ENCODE data around the gene FCHO1.
"Not testable (repeated sequence)": the region's sequence is repeated elsewhere in the genome, so short reads cannot be mapped to it uniquely, and the experiment has no call there.

Gene FCHO1

GRCh38 chr19:17795495-17795856, 44.2 kb downstream of the FCHO1 start:
- no peak for DNase-seq

GRCh38 chr19:17796013-17796837, 44.9 kb downstream of the FCHO1 start:
- no peak for DNase-seq

GRCh38 chr19:17796838-17797423, 45.7 kb downstream of the FCHO1 start:
- DNase-seq: no peak

GRCh38 chr19:17797424-17798201, 46.3 kb downstream of the FCHO1 start:
- DNase-seq: no peak

- not testable (repeated sequence) for DNase-seq
Measured at GRCh38 chr19:17798599-17798998, 47.3 kb downstream of the FCHO1 start.

- no peak for DNase-seq
Measured at GRCh38 chr19:17802137-17802858, 51.0 kb downstream of the FCHO1 start.

- no peak for DNase-seq
Measured at GRCh38 chr19:17803264-17803896, 52.1 kb downstream of the FCHO1 start.

- DNase-seq: no peak
Measured at GRCh38 chr19:17805427-17805826, 54.1 kb downstream of the FCHO1 start.

- no peak for DNase-seq
Measured at GRCh38 chr19:17806945-17807344, 55.7 kb downstream of the FCHO1 start.

- DNase-seq: no peak
Measured at GRCh38 chr19:17807731-17808316, 56.5 kb downstream of the FCHO1 start.

- DNase-seq: no peak
Measured at GRCh38 chr19:17811103-17811502, 59.8 kb downstream of the FCHO1 start.

GRCh38 chr19:17811681-17812080, 60.4 kb downstream of the FCHO1 start:
- DNase-seq: no peak

GRCh38 chr19:17812099-17812498, 60.8 kb downstream of the FCHO1 start:
- DNase-seq: no peak

GRCh38 chr19:17817668-17818363, 66.5 kb downstream of the FCHO1 start:
- DNase-seq: no peak

- no peak for DNase-seq
Measured at GRCh38 chr19:17821190-17821589, 69.9 kb downstream of the FCHO1 start, which contains the start of gene INSL3. INSL3 (minus strand) TSS chr19:17821519; CDS start chr19:17821506, 13 bp downstream.

GRCh38 chr19:17824339-17824738, 73.1 kb downstream of the FCHO1 start:
- DNase-seq: no peak

GRCh38 chr19:17826508-17827056, 75.3 kb downstream of the FCHO1 start:
- no peak for DNase-seq

- DNase-seq: peak; percentile 48
Measured at GRCh38 chr19:17829855-17830566, 78.7 kb downstream of the FCHO1 start.

GRCh38 chr19:17830567-17831418, 79.5 kb downstream of the FCHO1 start:
- peak; percentile 81 for DNase-seq

Data from fibroblast of skin of abdomen (primary cell).